ENCODE data around the gene PKNOX2. TPM values are rescaled to one million over a fixed set of nuclear protein-coding genes. Genes with fewer than 3 reads are reported as not detected.

PKNOX2 gene
- total RNA-seq, 1 donor: 0.86 TPM

GRCh38 chr11:125262194-125262829, 97.8 kb downstream of the PKNOX2 start:
- no peak overlapping the region for H3K4me3 ChIP-seq (ENCODE audit: low read depth, low read length)
- TF ChIP-seq CTCF (IDR thresholded peaks at IDR 0.05; ENCODE audit: insufficient read depth, low read depth, low read length): no peak
- DNase-seq (ENCODE audit: low read depth): no peak

GRCh38 chr11:125262830-125263218, 98.3 kb downstream of the PKNOX2 start:
- no peak overlapping the region for H3K4me3 ChIP-seq (ENCODE audit: low read depth, low read length)
- no peak for DNase-seq (ENCODE audit: low read depth)

GRCh38 chr11:125263268-125263790, 98.8 kb downstream of the PKNOX2 start:
- DNase-seq (ENCODE audit: low read depth): peak; percentile 100

More at GRCh38 chr11:125262830-125263218, 98.3 kb downstream of the PKNOX2 start:
- no peak for TF ChIP-seq CTCF (IDR thresholded peaks at IDR 0.05; ENCODE audit: insufficient read depth, low read depth, low read length)

GRCh38 chr11:125264100-125265022, 99.8 kb downstream of the PKNOX2 start:
- TF ChIP-seq CTCF (IDR thresholded peaks at IDR 0.05; ENCODE audit: insufficient read depth, low read depth, low read length): no peak
- no peak overlapping the region for H3K4me3 ChIP-seq (ENCODE audit: low read depth, low read length)
- no peak for DNase-seq (ENCODE audit: low read depth)

More at GRCh38 chr11:125263268-125263790, 98.8 kb downstream of the PKNOX2 start:
- H3K4me3 ChIP-seq (ENCODE audit: low read depth, low read length): no peak overlapping the region
- no peak for TF ChIP-seq CTCF (IDR thresholded peaks at IDR 0.05; ENCODE audit: insufficient read depth, low read depth, low read length)

- no peak overlapping the region for H3K4me3 ChIP-seq (ENCODE audit: low read depth, low read length)
- no peak for DNase-seq (ENCODE audit: low read depth)
- no peak for TF ChIP-seq CTCF (IDR thresholded peaks at IDR 0.05; ENCODE audit: insufficient read depth, low read depth, low read length)
Observed at GRCh38 chr11:125267548-125267947, 103.0 kb downstream of the PKNOX2 start.

GRCh38 chr11:125268611-125269010, 104.1 kb downstream of the PKNOX2 start:
- DNase-seq (ENCODE audit: low read depth): no peak
- H3K4me3 ChIP-seq (ENCODE audit: low read depth, low read length): no peak overlapping the region

More at GRCh38 chr11:125268611-125269010, 104.1 kb downstream of the PKNOX2 start:
- no peak for TF ChIP-seq CTCF (IDR thresholded peaks at IDR 0.05; ENCODE audit: insufficient read depth, low read depth, low read length)

Data from fibroblast of villous mesenchyme (primary cell).